ELR (cell line): ENCODE measurements around the gene SAFB.
"Not testable (repeated sequence)": the region's sequence is repeated elsewhere in the genome, so short reads cannot be mapped to it uniquely, and the experiment has no call there.

Source experiments
- DNase-seq: peaks from one replicate; pipeline ENCODE4 v3.0.0-alpha.2; 2015; ENCODE audit warnings: low read depth

Gene SAFB

DNA sequence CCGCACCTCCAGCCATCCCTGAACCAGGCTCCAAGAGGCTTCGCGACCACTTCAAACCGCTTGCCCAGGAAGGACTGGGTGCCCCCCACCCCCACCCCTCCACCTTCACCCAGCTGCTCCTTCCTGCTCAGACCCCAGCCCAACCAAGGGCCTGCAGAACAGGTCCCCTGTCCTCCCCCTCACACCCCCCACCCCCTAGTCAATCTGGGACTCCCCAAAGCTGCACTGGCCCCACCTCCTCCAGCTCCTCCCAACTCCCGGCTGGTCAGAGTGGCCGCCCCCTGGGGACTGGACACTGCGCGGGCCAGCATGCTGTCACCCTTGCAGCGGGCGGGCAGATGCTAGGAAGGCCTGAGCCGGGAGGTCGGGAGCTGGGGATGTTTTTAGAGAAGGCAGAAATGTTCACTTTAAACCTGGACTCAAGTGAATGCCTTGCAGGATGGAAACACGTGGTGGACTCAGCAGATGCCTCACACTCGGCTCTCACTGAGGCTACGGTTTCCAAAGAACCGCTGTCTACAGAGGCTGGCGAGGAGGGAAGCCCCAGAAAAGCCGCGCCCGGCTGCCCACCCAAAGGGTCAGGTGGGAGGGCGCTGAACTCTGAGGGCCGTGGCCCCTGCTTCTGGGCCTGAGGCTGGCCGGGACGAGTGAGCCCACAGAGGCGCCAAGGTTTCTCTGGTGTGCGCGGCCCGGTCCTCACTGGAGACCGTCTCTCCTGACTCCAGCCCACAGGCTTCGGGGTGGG, 75.2 kb downstream of the SAFB start:
- peak; percentile 36 for DNase-seq

DNA sequence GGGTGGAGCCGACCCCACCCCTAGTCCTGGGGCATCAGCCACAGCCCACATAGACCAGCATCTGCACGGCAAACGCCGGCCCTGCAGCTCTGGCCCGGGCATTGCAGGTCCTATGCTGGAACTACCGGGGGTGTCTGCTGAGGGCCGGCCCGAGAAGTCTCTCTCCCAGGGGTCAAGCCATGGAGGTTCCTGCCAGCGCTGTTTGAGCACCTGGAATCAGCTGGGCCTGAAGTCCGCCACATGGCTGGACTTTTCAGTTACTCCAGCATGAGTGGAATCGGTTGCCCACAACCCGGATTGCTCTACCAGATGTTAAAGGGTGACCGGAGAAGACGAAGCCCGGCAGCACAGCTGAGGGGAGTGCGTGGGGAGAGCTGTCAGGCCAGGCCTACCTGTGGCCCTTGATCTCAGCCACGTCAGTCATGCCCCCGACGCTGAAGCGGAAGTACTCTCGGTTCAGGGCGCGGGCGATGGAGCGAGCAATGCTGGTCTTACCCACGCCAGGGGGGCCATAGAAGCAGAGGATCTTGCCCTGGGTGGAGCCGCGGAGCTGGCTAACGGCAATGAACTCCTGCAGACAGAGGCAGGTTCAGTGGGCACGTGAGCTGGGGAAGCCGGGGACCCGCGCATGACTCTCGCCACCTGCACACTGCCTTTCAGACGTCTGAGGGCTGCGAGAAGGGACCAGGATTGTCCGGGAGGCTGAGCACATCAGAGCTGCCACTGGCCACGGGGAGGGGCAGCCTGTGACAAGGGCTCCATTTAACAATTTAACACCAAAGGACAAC, 75.9 kb downstream of the SAFB start:
- DNase-seq: no peak

DNA sequence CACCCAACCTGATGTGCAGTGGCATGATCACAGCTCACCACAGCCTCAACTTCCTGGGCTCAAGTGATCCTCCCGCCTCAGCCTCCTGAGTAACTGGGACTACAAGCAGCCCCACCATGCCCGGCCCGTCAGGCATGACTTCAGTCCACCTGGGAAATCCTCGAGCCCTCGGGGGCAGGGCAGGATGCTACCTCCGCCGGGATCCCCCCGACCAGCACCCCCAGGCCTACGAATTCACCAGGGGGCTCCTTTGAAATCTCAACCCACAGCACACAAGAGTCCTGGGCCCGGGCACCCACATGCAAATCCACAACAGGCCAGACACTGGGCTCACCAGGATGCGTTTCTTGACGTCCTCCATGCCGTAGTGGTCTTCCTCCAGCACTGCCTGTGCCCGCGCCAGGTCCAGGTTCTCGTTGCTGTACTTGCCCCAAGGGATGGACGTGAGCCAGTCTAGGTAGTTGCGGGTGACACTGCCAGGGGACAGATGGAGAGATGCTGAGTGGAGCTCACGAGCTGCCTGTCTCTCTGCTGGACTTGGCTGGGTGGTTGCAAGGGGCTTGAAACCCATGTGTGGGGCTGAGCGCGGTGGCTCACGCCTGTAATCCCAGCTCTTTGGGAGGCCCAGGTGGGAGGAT, 77.7 kb downstream of the SAFB start:
- DNase-seq: no peak

DNA sequence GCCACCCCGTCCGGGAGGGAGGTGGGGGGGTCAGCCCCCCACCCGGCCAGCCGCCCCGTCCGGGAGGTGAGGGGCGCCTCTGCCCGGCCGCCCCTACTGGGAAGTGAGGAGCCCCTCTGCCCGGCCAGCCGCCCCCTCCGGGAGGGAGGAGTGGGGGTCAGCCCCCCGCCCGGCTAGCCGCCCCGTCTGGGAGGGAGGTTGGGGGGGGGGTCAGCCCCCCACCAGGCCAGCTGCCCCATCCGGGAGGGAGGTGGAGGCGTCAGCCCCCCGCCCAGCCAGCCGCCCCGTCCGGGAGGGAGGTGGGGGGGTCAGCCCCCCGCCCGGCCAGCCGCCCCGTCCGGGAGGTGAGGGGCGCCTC, 79.1 kb downstream of the SAFB start:
- DNase-seq: not testable (repeated sequence)

DNA sequence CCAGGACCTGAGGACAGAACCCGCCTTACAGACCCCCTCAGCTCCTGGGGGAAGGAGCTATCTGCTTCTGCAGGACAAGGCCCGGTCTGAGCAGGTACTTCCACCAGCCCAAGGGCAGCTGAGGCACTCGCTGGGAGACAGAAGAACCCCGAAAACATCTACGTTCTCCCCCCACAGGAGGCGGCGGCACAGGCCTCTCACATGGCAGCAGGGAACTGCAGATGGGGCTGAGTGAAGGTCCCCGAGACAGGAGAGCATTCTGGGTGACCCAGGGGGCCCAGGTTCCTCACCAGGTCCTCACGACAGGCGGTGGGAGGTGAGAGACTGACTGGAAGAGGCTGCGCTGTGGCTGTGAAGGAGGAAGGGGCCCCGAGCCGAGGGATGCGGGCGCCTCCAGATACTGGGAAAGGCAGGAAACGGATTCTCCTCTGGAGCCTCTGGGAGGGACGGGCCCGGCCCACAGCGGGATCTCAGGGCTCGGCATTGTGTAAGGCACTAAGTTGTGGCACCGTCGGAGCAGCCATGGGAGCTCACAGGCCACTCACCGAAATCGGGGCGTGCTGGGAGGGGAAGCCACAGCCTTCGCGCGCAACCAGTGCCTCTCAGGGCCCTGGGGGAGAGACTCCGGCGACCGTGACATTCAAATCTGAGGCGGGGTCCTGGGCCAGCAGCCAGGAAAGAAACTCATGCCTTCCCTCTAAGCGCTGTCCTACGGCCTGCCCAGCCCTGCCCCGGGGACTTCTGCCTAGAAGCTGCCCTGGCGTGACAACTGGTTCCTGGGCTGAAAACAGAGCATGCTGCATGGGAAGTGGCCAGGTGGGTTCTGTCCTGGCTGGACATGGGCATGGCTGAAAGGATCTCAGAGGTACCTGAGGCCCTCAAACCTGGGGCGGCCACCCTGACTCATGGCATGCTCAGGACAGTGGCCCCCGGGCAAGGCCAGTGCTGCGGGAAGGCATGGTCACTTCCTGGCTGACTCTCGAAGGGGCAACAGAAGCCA, 81.2 kb downstream of the SAFB start:
- no peak for DNase-seq

DNA sequence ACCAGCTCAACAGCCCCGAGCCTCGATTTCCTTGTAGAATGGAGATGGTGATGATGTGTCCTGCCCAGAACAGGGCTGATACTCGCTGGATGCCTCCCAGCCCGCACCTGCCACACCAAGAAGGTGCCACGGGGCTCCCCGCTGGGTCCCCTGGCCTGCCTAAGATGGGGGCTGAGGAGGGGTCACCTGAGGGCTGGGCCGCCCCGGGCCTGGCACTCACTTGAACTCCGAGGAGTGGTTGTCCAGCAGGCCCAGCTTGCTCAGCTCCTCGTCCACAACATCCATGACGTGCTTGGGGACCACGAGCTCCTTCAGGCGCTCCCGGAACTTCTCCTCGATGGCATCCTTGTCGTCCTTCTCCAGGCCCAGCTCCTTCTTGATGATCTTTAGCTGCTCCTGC, 82.7 kb downstream of the SAFB start:
- DNase-seq: no peak

DNA sequence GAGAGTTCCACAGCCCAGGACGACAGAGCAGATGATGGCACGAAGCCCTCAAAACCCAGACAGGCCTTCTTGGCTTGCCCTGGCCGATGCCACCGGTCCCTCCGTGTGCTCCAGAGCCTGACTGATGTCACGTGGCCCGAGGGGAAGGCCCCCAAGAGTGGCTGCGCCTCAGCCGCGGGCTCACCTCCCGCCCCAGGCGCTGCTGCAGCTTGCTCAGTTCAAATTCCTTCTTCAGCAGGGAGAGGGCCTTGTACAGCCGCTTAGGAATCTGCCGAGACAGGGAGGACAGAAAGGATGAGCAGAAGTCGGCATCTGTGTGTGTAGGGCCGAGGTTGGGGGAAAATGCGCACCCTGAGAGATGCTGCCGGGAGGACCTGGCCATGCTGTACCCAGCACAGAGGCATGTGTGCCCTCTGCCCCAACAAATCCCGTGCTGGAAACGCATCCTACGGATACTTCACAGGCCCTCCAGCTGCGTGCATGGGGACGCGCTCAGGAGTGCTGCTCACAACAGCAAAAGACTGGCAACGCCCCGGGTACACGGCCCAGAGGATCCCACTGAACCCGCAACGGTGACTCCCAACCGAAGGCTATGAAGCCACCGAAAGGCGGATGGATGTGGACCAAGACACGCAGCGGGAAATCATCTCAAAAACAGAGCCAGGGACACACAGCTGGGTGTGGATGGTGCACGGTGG, 84.1 kb downstream of the SAFB start:
- no peak for DNase-seq

DNA sequence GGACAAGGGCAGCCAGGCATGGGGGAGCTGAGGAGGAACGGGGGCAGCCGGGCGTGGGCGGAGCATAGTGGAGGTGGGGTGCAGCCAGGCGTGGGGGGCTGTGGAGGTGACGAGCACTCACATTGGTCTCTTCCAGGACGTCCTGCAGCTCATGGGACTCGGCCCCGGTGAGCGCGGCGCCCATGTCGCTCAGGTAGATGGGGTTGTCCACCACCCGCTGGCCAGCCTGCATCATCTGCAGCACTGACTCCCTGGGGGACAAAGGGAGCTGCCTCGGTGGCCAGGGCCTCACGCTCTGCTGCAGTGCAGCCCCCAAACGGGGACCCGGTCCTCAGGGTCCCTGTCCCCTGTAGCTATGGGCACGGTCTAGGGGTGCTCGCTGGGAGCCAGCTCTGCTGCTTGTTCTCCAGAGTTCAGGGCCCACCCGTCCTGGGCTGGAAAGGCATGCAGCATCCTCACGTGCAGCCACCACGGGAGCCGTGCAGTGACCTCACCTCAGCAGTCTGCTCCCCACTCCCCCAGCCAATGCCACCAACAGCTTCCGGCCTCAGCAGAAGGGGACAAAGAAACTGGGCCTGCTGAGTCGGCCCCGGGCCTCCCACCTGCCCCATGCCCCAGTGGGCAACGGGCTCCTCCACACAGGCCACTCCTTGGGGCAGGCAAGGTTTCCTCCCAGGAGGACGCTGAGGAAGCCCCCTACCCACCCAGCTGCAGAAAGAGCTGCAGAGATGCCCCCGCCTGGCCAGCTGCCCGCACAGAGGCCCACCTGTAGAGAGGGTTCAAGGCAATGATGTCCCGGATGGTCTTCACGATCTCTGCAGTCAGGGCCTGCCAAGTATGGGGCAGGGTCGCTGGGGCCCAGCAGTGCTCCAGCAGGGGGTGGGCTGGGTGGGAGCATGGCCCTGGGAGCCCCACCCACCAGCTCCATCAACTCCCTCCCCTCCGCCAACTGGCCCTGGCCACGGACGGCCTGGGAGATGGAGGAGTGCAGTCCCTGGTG, 85.0 kb downstream of the SAFB start:
- DNase-seq: no peak

DNA sequence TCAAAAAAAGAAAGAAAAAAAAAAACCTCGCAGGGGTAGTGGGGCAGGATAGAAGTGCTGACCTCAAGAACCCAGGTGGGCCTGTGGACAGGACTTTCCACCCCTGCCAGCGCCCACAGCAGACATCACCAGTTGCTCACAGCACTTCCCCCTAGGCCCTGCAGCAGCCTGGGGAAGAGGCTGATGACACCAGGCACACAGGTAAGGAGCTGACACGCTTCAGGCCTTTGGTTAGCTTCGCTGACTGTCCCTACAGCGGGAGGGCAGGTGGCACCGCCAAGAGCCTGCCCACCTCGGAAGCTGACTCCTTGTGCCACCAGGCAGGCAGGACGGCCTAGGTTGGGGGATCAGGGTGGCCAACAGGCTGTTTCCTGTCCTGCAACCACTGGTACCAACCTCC, 88.1 kb downstream of the SAFB start:
- no peak for DNase-seq

DNA sequence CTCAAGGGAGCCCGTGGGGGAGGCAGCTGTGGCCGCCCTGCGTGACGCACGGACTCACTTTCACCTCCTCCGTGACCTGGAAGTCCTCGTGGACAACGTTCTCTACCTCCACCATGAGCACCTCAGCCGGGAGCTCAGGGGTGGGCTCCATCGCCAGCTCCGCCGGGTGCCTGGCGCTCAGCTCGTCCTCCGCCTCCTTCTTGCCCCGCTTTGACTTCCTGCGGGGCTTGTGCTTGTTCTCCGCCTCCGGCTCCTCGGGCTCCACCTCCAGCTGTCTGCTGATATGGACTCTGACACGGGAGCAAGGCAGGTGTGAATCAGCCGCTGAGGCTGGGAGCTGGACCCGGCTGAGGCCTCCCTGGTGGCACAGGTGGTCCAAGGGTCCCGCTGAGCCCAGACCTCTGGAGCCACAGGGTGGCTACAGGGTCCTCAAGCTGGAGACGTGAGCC, 88.9 kb downstream of the SAFB start:
- no peak for DNase-seq

DNA sequence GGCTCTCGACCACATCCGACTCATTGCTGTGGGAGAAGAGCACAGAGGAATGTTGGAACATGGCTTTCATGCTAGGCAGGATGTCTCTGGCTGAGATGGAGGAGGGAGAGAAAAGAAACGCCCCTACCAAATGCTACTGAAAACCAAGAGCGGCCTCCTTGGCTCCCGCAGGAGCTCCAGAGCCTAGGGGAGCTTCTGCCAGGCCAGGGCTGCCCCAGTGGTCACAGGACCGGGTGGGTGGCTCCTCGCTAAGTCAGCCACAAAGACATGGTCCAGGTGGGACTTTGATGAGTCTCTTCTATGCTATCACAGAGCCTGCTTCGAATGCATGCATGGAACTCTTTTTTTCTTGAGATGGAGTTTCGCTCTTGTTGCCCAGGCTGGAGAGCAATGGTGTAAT, 90.3 kb downstream of the SAFB start:
- DNase-seq: no peak

DNA sequence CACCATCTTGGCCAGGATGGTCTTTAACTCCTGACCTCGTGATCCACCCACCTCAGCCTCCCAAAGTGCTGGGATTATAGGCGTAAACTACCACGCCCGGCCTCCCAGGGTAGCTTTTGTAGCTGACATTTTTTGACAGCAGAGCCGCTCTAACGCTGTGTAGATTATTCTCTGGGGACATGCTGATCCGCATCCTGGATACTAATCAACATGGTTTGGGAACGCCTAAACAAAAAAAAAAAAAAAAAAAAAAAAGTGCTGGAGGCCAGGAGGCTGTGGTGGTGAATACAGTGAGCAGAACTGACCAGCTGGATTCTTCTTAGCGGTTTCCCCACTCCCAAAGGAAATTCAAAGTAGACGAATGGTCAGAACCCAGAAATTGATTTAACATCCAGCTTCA, 91.9 kb downstream of the SAFB start:
- no peak for DNase-seq

DNA sequence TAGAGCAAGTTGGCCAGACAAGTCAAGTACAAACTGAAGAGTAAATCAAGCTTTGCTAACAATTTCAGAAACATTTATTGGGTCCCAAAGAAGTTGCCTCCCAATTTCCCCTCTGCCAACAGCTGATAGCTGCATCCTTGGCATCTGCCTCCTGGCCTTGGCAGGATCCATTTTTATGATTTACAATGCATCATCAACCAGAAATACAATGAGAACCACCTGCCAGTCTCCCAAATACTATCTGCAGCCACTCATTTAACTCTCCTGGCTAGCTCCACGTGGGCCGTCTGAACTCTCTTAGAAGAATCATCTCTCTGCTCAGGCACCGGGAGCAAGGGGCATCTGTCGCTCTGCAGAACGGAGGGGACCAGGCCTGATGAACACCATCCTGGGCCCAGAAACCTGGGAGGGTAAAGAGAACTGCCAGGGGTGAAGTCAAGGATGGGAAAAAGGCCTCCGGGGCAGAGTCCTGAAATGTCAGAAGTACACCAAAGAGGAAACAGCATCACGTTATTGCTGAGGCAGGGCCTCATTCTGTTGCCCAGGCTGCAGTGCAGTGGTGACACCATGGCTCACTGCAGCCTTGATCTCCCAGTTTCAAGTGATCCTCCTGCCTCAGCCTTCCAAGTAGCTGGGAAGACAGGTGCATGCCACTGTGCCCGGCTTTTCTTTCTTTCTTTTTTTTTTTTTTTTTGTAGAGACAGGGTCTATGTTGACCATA, 94.5 kb downstream of the SAFB start:
- no peak for DNase-seq
